Rectal smooth muscle tissue (tissue), 1 donor: ENCODE measurements around the gene C10orf62.
A peak's percentile ranks its signal among the peaks of the same experiment; 100 is the strongest.

Experiments
- H3K27ac ChIP-seq: one replicate; pipeline ENCODE4 v1.7.0; 2013; ENCODE audit warnings: low read depth, low read length, inconsistent platforms
- H3K27me3 ChIP-seq: one replicate; pipeline ENCODE4 v1.7.0; 2013; ENCODE audit warnings: low read length; ENCODE audit not compliant: control insufficient read depth, insufficient read depth
- H3K36me3 ChIP-seq: one replicate; pipeline ENCODE4 v1.7.0; 2013; ENCODE audit warnings: low read length; ENCODE audit not compliant: control insufficient read depth, insufficient read depth
- H3K4me1 ChIP-seq: one replicate; pipeline ENCODE4 v1.7.0; 2013; ENCODE audit warnings: low read length; ENCODE audit not compliant: control insufficient read depth, insufficient read depth
- H3K4me3 ChIP-seq: one replicate; pipeline ENCODE4 v1.7.0; 2013; ENCODE audit warnings: low read length
- H3K9ac ChIP-seq: one replicate; pipeline ENCODE4 v1.7.0; 2013; ENCODE audit warnings: low read length

The C10orf62 gene

GRCh38 chr10:97583476-97583875, 6.0 kb upstream of the C10orf62 start:
- no peak overlapping the region for H3K9ac ChIP-seq
- no peaks in the 10 kb centered on the region for H3K4me1 ChIP-seq
- H3K4me3 ChIP-seq = no peak overlapping the region
- no peaks in the 10 kb centered on the region for H3K27me3 ChIP-seq
- H3K27ac ChIP-seq = no peak overlapping the region
- H3K36me3 ChIP-seq = no peaks in the 10 kb centered on the region

GRCh38 chr10:97584060-97584797, 5.3 kb upstream of the C10orf62 start, which contains the start of gene HOGA1:
Gene HOGA1, plus strand, starts transcription at chr10:97584389. Its CDS starts 315 bp downstream, at chr10:97584704.
- Histone ChIP-seq H3K36me3 (no peaks in the 10 kb centered on the region), H3K4me3 (no peak within 1 kb of the TSS), H3K27ac (no peak within 1 kb of the TSS), H3K27me3 (no peaks in the 10 kb centered on the region), H3K9ac (no peak within 1 kb of the TSS), H3K4me1 (no peaks in the 10 kb centered on the region)

GRCh38 chr10:97584798-97585438, 4.6 kb upstream of the C10orf62 start:
- no peaks in the 10 kb centered on the region for H3K27me3 ChIP-seq
- H3K27ac ChIP-seq = no peak overlapping the region
- H3K4me3 ChIP-seq = no peak overlapping the region
- no peaks in the 10 kb centered on the region for H3K36me3 ChIP-seq
- H3K9ac ChIP-seq = no peak overlapping the region
- H3K4me1 ChIP-seq = no peaks in the 10 kb centered on the region

- no peaks in the 10 kb centered on the region for H3K27me3 ChIP-seq
- H3K36me3 ChIP-seq = no peaks in the 10 kb centered on the region
- H3K4me3 ChIP-seq = no peak overlapping the region
- H3K4me1 ChIP-seq = no peaks in the 10 kb centered on the region
- no peak overlapping the region for H3K9ac ChIP-seq
- no peak overlapping the region for H3K27ac ChIP-seq
Measured at GRCh38 chr10:97585439-97585811, 4.1 kb upstream of the C10orf62 start.

- H3K4me3 ChIP-seq = no peak overlapping the region
- H3K9ac ChIP-seq = no peak overlapping the region
- H3K27ac ChIP-seq = no peak overlapping the region
- H3K36me3 ChIP-seq = no peaks in the 10 kb centered on the region
- H3K27me3 ChIP-seq = no peaks in the 10 kb centered on the region
- no peaks in the 10 kb centered on the region for H3K4me1 ChIP-seq
Measured at GRCh38 chr10:97587183-97587582, 2.3 kb upstream of the C10orf62 start.

GRCh38 chr10:97590082-97590747, 694 bp downstream of the C10orf62 start:
- Histone ChIP-seq H3K27ac (no peak overlapping the region), H3K27me3 (no peaks in the 10 kb centered on the region), H3K4me3 (no peak overlapping the region), H3K4me1 (no peaks in the 10 kb centered on the region), H3K36me3 (no peaks in the 10 kb centered on the region), H3K9ac (no peak overlapping the region)

- Histone ChIP-seq H3K9ac (no peak overlapping the region), H3K4me1 (peaks cover under 1% of the 10 kb centered on the region), H3K27me3 (no peaks in the 10 kb centered on the region), H3K27ac (no peak overlapping the region), H3K36me3 (no peaks in the 10 kb centered on the region), H3K4me3 (no peak overlapping the region)
Measured at GRCh38 chr10:97590748-97591495, 1.4 kb downstream of the C10orf62 start.

- Histone ChIP-seq H3K36me3 (no peaks in the 10 kb centered on the region), H3K9ac (no peak overlapping the region), H3K27ac (no peak overlapping the region), H3K4me3 (no peak overlapping the region), H3K27me3 (no peaks in the 10 kb centered on the region), H3K4me1 (peaks cover 11% of the 10 kb centered on the region)
Measured at GRCh38 chr10:97593421-97593820, 3.9 kb downstream of the C10orf62 start.

- H3K4me1 ChIP-seq = peaks cover 11% of the 10 kb centered on the region
- no peaks in the 10 kb centered on the region for H3K36me3 ChIP-seq
- no peak overlapping the region for H3K9ac ChIP-seq
- no peaks in the 10 kb centered on the region for H3K27me3 ChIP-seq
- H3K27ac ChIP-seq = peak overlapping the region; percentile 45
- no peak overlapping the region for H3K4me3 ChIP-seq
Measured at GRCh38 chr10:97596101-97597082, 6.9 kb downstream of the C10orf62 start.

GRCh38 chr10:97597778-97598177, 8.3 kb downstream of the C10orf62 start:
- Histone ChIP-seq H3K4me1 (peaks cover 11% of the 10 kb centered on the region), H3K36me3 (no peaks in the 10 kb centered on the region), H3K9ac (no peak overlapping the region), H3K27me3 (no peaks in the 10 kb centered on the region), H3K27ac (no peak overlapping the region), H3K4me3 (no peak overlapping the region)

GRCh38 chr10:97598407-97599271, 9.1 kb downstream of the C10orf62 start:
- Histone ChIP-seq H3K4me3 (no peak overlapping the region), H3K36me3 (no peaks in the 10 kb centered on the region), H3K9ac (no peak overlapping the region), H3K4me1 (peaks cover 11% of the 10 kb centered on the region), H3K27ac (no peak overlapping the region), H3K27me3 (no peaks in the 10 kb centered on the region)
